AG09319 (cell line): Measurements from ENCODE around the gene C6orf132.

ENCODE experiments used
- DNase-seq: peaks from one replicate; pipeline ENCODE4 v3.0.0-alpha.2; 2010; ENCODE audit warnings: low read depth; ENCODE audit errors: extremely low read depth
- TF ChIP-seq, protein P1 (sequence below): IDR thresholded peaks from 2 replicates; pipeline ENCODE4 v1.5.1; 2011; ENCODE audit warnings: low read depth, mild to moderate bottlenecking, inconsistent platforms, low read length, moderate library complexity

The C6orf132 gene

DNA sequence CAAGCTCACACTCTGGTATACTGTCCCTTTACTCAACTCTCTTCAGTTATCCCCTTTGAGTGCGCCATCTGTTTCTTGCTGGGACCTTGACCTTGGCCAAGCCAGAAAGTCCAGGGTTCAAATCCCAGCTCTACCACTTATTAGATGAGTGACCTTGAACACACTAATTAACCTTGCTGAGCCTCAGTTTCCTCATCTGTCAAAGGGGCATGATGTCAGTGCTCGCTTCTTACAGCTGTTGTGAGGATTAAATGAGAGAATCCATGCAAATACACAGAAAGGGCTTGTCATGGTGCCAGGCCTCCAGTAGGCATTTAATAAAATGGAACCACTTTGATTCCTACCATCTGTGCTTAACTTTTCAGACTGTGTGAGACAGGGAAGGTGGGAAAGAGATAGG is 34.3 kb downstream of the C6orf132 start:
- TF ChIP-seq, protein P1, sequence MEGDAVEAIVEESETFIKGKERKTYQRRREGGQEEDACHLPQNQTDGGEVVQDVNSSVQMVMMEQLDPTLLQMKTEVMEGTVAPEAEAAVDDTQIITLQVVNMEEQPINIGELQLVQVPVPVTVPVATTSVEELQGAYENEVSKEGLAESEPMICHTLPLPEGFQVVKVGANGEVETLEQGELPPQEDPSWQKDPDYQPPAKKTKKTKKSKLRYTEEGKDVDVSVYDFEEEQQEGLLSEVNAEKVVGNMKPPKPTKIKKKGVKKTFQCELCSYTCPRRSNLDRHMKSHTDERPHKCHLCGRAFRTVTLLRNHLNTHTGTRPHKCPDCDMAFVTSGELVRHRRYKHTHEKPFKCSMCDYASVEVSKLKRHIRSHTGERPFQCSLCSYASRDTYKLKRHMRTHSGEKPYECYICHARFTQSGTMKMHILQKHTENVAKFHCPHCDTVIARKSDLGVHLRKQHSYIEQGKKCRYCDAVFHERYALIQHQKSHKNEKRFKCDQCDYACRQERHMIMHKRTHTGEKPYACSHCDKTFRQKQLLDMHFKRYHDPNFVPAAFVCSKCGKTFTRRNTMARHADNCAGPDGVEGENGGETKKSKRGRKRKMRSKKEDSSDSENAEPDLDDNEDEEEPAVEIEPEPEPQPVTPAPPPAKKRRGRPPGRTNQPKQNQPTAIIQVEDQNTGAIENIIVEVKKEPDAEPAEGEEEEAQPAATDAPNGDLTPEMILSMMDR = no peak
- DNase-seq = no peak

DNA sequence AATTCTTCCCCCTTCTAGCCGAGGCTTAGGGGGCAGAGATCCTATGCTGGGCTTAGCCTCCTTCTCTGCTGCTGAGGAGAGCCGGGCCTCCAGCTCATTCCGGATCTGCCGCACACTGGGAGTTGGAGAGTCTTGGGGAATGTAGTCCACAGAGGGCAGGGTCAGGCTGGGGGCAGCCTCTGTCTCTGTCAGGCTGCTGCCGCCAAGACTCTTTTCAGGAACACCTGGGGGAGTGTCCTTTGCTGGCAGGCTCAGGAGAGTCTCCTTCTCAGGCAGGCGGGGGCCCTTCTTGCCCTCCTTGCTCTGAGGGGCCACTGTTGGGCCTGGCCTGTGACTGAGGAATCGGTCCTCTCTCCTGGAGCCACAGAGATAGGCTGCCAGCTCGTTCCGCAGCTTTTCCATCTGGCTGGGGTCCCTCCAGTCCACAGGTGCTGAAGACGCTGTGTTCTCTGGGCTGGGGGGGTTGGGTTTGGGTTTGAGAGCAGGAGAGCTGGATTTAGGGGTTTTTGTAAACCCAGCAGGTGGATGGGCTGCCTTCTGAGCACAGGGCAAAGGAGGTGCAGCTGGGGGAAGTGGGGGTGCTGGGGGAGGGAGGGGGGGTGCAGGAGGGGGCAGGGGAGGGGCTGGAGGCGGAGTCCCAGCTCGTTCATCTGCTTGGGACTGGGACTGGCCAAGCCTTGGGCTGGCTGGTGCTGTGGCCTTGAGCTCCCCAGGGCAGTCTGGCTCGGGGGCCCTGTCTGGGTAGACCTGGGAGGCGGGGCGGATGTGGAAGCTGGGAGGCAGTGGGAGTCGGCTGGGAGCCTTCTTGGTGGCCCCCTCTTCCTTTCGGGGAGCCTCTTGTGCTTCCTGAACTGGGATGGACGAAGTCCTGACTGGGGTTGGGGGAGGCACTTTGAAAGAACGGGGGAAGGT is 36.1 kb downstream of the C6orf132 start:
- DNase-seq = no peak

DNA sequence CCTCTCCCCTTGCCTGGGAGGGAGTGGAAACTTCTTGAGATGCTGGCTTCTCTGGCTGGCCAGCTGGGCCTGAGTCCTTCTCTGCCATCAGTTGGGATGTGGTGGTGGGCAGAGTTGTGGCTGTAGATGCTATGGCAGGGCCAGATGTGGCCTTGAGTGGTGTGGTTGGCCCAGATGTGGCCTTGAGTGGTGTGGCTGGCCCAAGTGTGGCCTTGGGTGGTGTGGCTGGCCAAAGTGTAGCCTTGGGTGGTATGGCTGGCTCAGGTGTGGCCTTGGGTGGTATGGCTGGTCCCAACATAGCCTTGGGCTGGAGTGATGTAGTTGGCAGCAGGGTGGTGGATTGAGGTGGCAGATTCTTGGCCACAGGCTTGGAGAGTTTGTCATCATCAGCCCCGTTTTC is 36.7 kb downstream of the C6orf132 start:
- TF ChIP-seq, protein P1 = no peak

More for the DNA sequence above, 36.1 kb downstream of the C6orf132 start:
- TF ChIP-seq, protein P1 = no peak

DNA sequence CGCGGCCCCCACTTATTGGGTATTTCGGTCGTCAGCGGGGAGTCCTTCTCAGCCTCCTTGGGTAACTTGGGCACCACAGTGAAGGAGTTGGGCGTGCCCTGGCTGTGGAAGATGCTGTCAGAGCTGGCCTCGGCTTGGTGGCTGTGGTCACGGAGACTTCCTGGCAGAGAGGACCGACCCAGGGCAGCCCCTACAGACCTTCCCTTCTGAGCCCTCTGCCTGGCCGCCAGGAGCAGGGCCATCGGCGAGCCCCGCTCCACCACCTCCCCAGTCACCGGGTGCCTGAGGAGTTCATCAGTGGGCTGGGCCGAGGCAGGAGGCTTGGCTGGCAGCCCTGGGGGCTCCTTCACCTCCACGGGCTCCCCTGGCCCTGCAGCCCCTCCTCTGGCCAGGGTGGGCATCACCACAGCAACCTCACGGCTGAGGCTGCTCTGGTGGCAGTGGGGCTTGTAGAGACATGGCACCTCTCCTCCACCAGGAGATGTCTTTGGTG is 37.2 kb downstream of the C6orf132 start:
- no peak for DNase-seq
- TF ChIP-seq, protein P1 = no peak

More for the DNA sequence above, 36.7 kb downstream of the C6orf132 start:
- no peak for DNase-seq

DNA sequence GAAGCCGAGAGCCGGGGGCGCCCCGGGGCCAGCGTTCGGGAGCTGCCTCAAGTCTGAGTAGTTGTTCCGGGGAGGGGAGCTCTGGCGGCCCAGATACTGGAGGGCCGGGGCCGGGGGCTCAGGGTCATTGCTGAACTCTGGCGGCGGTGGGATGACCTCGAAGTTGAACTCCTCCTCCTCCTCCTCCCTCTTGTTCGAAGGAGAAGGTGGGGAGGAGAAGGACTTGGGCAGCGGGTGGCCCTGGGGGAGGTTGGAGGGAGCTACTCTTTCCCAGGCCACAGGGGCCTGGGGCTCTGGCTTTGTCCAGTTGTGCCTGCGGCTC is 37.7 kb downstream of the C6orf132 start:
- TF ChIP-seq, protein P1 = no peak
- no peak for DNase-seq

DNA sequence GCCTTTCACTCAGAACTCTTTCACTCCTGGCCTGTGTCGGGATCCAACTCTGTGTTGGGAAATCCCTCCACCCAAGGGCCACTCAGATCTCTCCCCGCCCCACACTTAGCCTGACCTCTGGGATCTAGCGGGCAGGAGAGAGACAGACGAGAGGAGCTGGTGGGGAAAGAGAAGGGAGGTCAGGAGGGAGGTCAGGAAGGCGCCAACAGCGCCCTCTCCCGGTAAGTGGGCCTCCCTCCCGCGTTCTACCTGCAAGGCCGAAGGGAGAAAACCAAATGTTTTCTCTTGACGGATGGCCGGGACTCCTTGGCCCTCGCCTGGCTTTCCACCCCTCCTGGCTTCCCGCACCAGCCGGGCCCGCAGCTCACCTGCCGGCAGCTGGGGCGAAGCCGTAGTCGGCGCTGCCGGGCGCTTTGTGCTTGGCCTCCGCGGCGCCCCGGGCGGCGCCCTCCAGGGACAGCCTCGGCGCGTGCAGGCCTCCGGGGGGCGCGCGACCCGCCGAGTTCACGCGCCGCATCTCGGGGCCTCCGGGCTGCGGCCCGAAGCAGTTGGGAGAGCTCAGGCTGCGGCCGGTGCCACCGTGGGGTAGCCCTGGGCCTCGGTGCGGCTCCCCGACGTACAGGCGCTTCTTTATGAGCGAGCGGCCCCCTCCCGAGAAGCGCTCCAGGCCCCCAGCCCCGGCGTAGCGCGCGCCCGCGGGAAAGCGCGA is 38.2 kb downstream of the C6orf132 start:
- DNase-seq = no peak
- TF ChIP-seq, protein P1 = peak; percentile 57

DNA sequence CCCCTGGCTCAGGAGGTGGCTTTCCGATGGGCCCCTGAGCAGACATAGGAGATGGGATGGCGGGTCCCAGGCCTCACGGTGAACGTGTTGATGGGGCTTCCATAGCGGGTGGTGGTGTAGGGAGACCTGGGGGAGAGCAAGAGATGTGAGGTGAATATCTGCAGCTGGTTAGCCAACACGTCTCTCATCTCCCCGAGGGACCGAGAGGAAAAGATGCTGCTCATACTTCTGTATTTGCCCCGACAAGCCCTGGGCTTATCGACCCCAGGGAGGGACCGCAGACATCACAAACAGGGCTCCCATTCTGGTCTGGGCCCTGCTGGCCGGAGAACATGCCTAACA is 38.7 kb downstream of the C6orf132 start:
- no peak for DNase-seq
- TF ChIP-seq, protein P1 = no peak
